GM19397 (cell line): ENCODE measurements around the gene SIGLEC6.

Experiments
- ATAC-seq: cut with Tn5 transposase; IDR thresholded peaks from one replicate; pipeline ENCODE4 v1.9.1; 2021; ENCODE audit warnings: mild to moderate bottlenecking, moderate library complexity; ENCODE audit not compliant: unreplicated experiment

Gene SIGLEC6

GRCh38 chr19:51477344-51477743 lies 54.1 kb downstream of the SIGLEC6 start:
- no peak for ATAC-seq

GRCh38 chr19:51476164-51476563 lies 55.3 kb downstream of the SIGLEC6 start:
- no peak for ATAC-seq

- no peak for ATAC-seq
These were observed 58.3 kb downstream of the SIGLEC6 start for GRCh38 chr19:51473009-51473707.

- ATAC-seq = no peak
These were observed 58.9 kb downstream of the SIGLEC6 start for GRCh38 chr19:51472607-51473006.

GRCh38 chr19:51471527-51471926 lies 59.9 kb downstream of the SIGLEC6 start:
- no peak for ATAC-seq

- ATAC-seq = no peak
These were observed 60.5 kb downstream of the SIGLEC6 start for GRCh38 chr19:51470966-51471365.

GRCh38 chr19:51469629-51470028 lies 61.8 kb downstream of the SIGLEC6 start:
- ATAC-seq = no peak

- no peak for ATAC-seq
These were observed 62.3 kb downstream of the SIGLEC6 start for GRCh38 chr19:51469162-51469561.

- no peak for ATAC-seq
These were observed 62.9 kb downstream of the SIGLEC6 start for GRCh38 chr19:51468545-51468920.

GRCh38 chr19:51467864-51468544 lies 63.5 kb downstream of the SIGLEC6 start:
- no peak for ATAC-seq
